ENCODE measurements around the gene B3GNT2.
"Not testable (repeated sequence)": the region's sequence is repeated elsewhere in the genome, so short reads cannot be mapped to it uniquely, and the experiment has no call there.

Gene B3GNT2, protein sequence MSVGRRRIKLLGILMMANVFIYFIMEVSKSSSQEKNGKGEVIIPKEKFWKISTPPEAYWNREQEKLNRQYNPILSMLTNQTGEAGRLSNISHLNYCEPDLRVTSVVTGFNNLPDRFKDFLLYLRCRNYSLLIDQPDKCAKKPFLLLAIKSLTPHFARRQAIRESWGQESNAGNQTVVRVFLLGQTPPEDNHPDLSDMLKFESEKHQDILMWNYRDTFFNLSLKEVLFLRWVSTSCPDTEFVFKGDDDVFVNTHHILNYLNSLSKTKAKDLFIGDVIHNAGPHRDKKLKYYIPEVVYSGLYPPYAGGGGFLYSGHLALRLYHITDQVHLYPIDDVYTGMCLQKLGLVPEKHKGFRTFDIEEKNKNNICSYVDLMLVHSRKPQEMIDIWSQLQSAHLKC

DNA sequence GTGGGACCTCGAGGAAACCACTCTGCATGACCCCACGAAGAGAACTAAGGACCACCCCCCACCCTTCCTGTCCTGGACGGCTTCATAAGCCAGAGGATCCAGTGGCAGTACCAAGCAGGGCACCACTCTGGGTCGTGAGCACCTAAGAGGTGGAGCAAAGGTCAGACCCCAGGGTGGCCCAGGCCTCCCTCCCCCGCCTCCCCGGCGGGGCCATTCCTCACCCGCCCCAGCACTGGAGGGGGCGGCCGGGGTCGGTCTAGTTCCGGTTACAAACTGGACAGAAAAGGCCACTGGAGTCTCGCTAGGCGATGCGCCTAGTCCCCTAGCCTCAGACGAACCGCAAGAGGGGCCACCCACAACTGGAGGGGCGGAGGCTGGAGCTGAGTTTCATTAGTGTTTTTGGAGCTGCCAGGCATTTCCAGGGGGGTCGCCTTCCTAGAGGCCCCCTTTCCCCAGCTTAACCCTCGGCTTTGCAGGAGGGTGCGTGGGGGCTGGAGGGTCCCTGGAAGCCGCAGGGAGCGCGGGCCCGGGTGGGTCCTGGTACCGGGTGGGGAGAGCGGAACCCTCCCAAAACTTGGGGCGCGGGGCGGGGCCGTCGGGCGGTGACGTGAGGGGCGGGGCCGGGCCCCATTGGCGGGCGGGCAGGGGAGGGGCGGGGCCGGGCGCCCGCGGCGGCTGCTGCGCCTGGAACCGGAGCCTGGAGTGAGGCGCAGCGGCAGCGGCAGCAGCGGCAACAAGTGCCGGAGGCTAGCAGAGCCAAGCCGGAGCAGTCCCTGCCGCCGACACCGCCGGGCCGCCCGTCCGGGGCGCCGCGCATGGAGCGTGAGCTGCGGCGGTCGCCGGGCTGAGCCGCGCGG, at the start of gene B3GNT2:
TSS of gene B3GNT2 (plus strand) at position 695 of the 857 bp plus-strand sequence. CDS start 26,106 bp downstream, outside the sequence.
- DNase-seq: no peak

DNA sequence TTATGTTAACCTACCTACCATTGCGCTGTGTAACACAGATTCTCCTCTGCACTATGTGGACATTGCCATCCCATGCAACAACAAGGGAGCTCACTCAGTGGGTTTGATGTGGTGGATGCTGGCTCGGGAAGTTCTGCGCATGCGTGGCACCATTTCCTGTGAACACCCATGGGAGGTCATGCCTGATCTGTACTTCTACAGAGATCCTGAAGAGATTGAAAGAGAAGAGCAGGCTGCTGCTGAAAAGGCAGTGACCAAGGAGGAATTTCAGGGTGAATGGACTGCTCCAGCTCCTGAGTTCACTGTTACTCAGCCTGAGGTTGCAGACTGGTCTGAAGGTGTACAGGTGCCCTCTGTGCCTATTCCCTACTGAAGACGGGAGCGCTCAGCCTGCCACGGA, 49.1 kb upstream of the B3GNT2 start:
- DNase-seq: not testable (repeated sequence)

DNA sequence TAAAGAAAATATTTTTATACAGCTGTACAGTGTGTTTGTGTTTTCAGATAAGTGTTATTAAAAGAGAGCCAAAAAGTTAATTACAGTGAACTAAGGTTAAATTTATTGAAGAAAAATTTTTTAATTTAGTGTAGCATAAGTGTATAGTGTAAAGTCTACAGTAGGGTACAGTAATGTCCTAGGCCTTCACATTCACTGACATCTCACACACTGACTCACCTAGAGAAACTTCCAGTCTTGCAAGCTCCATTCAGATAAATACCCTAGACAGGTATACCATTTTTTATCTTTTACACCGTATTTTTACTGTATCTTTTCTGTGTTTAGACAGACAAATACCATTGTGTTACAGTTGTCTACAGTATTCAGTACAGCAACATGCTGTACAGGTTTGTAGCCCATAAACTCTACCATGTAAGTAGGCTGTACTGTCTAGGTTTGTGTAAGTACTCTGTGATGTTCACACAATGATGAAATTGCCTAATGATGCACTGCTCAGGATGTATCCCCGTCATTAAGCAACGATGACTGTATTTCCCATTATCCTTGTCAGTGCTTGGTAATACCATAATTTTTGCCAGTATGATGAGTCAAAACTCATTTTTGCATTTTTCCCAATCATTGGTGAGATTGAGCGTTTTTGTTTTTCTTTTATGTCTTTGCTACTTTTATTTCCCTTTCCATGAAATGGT, 48.2 kb upstream of the B3GNT2 start:
- DNase-seq: no peak

DNA sequence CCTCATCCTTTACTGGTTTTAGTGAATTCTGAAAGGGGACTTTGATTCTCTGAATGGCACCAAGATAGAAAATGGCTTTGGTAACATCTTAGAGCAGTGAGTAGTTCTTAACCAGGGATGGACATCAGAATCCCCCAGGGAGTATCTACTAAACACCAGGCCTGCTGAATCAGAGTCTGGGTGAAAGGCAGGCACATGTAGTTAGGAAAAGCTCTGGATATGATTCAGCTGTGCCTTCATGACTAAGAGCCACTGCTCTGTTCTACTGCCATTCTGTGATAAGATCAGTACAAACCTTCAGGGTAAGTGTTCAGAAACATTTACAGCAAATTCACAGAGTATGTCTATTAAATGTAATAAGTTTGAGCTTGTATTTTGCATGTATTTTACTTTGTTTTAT, 46.2 kb upstream of the B3GNT2 start:
- DNase-seq: no peak

DNA sequence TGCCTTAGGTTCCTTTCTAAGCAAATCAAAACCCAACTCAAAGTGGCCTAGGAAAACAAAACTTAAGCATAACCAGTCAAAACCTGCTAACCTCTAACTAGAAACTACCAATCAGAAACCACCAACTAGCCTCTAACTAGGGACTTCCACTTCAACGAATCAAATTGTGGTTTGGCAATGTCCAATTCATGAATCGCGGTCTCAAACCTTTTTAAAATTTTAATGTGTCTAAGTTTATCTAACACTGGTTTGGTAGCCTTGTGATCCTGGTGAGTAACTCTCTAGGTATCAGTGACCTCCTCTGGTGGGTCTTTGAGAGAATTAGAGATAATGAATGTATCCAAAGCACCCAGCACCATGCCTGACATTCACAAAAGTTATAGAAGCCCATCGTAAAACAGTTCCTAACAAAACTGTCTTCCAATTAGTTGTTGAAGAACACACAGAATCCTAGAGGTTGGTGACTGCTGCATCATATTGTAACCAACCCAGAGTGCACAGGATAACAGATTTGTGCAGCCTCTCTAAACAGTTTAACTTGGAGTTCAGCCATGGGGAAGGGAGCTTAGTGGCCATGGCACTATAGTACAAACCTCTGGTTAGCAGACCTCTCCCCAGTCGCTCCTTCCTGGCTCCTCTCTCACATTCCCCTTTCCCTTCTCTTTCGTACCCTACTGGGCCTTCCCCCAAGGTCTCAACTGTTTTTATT, 45.2 kb upstream of the B3GNT2 start:
- no peak for DNase-seq

DNA sequence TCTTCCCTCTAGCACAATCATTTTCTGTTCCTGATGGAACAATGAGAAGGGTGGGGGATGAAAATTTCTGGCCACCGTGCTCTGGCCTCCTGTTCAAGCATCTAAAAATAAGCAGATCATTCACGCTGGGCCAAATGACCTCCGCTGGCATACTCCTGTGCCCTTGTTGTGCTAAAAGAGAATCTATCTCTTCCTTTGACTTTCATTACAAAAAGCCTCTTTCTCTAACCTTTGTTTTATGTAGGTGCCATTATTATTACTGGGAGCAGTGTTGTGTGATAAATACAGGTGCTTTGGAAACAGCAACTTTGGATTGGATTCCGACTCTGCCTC, 44.6 kb upstream of the B3GNT2 start:
- no peak for DNase-seq

DNA sequence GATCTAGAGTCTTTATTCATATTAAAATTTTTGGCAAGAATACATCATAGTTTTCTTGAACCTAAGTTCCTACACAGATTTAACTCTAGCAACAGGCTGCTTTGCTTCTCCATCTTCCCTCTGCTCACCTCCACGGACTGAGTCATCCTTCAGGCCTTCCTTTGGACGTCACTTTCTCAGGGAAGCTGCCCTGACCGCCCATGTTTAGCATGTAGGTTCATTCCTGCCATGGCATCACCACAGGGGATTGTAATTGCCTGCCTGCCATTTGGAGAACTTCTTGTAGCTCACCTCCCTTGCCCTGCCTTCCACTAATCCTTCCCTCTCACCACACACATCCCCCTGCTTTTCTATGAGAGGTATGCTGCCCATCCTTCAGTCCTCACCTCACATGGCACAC, 43.9 kb upstream of the B3GNT2 start:
- no peak for DNase-seq

DNA sequence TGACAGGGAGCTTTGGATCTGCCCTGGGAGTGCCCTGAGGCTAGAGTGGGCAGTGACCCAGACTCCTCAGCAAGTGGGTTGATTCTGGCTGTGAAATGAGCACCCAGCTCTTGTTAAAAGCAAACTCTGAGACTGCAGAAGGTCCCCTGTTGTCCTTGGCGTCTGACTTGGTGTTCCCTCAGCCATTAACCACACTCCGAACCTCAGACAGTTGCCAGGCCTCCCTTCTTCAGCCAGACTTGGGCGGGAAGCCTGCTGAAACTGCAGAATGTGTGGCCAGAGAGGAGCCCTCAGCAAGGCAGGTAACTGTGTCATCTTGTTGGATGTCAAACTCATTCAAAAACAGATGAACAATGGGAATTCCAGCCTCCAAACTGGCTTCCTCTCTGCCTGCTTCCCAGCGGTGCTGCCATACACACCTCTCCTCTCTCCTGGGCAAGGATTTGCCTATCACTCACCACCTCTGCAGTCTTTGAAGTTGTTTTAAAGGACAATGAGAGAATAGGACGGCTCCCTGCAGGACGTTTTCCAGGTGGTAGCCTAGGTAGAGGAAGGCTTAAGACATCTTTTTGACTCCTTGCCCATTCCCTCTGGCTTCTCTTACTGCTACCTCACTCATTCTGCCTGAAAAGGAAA, 38.9 kb upstream of the B3GNT2 start:
- no peak for DNase-seq

DNA sequence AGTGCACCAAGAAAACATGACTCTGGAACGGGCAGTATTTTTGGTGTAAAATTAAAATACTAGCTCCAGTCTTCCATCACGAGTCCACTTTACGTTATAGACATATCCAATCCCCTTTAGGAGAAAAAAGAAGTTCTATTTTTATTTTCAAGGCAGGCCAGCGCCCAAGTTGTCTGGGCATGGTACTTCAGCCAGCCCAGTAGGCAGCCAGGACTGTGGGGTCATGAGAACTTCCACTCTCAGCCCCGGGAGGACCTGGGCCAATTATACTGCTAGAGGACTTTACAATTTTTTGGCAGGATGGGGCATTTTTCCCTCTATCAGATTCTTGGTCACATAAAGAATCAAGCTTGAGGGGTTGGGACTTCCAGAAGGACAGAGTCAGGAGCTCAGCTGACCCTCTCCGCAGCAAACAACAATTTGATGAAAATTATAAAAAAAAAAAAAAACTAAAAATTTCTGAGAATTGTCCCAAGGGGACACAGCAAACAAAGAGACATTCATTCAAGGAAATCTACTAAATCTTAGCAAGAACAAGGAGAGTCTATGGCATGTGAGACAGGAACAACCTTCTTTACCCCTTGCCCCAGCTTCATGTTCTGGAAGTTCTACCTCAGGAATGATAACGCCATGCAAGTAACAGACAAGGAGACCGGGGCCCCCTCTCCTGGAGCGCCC, 37.3 kb upstream of the B3GNT2 start:
- no peak for DNase-seq

DNA sequence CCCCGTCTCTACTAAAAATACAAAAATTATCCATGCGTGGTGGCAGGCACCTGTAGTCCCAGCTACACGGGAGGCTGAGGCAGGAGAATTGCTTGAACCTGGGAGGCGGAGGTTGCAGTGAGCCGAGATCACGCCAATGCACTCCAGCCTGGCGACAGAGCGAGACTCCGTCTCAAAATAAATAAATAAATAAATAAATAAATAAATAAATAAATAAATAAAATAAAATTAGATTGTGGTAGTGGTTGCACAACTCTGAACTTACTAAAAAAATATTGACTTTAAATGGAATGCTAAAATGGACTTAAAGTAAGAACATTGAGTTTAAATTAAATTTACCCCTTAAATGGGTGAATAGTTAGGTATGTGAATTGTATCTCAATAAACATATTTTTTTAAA, 35.2 kb upstream of the B3GNT2 start:
- DNase-seq: not testable (repeated sequence)

DNA sequence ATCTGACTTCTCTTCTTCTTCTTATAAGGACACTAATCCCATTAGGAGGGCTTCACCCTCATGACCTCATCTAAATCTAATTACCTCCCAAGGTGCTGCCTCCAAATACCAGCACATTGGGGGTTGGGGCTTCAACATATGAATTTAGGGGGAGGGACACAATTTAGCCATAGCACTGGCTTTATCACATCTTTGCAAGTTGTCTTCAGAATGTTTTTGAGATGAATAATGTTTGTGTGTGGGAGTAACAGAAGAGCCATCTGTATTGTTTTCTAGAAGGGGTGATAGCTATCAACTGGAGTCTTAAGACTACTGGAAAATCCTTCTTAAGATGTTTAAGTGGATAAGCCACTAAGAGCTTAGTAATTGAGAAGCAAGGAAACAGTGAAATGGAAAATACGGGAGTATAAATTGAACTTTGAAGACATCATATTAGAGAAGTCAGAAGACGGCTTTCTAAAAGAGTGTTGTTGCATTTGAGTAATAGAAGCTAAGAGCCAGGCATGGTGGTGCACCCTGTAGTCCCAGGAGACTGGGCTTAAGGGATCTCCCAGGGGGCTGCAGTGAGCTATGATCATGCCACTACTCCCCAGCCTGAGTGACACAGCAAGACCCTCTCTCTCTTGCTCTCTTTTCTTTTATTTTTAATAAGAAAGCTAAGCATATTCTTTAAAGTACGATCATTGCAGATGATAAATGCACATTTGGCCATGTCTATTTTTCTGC, 32.6 kb upstream of the B3GNT2 start:
- no peak for DNase-seq

DNA sequence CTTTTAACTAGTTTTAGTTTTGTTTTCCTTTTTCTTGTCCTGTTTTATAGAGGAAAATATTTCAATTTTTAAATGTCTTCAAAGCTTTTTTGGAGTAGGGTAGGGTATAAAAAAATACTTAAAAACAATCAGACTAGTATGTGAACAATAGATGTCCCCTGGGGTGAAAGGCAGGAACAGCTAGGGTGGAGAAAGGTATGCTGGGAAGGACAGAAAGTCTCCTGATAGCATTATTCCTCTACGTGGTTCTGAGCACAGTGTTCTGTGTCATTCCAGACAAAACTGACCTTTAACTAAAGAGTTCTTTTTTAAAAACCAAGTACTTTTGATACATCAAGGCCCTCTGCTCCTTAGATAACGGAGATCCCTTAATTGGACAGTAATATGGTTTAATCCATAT, 32.1 kb upstream of the B3GNT2 start:
- DNase-seq: no peak

DNA sequence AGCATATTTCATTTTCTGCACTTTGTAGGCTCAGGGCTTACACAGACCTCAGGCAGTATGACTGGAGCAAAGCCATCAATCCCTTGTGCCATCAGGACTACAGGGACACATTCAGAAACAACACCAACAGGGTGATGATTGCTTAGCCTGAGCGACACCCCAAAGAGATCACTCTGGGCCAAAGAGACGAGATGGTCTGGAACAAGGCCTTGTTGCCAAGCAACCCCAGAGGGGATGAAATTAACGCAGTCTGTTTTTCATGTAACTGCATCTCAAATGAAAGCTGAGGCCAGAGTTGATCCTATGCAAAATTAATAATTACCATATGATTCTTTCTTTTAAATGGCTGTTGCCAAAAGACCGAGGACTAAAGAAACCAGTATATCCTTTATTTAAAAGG, 20.2 kb upstream of the B3GNT2 start:
- no peak for DNase-seq

DNA sequence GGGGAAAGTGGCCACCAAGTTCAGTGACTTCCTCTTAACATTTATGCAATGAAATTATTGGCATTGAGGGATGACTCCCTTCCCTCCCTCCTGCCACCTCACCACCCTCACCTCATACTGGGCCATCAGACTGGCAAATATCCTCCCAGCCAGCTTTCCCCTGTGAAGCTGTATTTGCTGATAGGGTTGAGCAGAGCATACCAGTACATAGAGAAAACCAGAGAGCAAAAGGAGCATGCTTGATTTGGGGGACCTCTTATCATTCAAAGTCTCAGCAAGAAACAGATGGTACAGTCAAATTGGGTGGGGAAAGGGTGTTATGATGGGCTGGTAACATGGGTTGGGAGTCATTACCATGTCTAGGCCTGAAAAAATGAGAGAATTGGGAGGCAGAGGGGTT, 19.1 kb upstream of the B3GNT2 start:
- no peak for DNase-seq

DNA sequence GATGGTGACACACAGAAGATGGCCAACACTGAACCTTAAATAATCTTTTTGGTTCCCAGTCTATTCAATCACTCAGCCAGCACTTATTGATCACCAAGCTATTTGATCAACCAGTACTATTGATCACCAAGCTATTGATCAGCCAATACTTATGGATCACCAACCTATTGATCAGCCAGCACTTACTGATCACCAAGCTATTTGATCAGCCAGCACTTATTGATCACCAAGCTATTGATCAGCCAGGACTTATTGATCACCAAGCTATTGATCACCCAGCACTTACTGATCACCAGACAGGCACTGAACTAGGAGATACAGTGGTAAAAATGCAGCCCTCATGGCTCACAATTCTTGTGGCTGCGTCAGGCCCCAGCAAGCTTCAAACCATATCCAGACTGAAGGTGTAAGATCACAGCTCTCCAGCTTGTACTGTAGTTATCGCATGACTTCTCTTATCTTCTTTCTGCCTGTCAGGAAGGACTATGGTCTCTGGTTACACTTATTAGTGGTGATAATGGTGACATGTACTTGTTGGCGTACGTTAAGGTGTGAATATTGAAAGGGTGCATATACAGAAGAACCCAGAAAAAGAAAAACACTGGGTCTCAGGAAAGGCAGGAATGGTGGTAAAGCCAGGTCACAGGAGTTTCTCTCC, 18.4 kb upstream of the B3GNT2 start:
- DNase-seq: no peak

DNA sequence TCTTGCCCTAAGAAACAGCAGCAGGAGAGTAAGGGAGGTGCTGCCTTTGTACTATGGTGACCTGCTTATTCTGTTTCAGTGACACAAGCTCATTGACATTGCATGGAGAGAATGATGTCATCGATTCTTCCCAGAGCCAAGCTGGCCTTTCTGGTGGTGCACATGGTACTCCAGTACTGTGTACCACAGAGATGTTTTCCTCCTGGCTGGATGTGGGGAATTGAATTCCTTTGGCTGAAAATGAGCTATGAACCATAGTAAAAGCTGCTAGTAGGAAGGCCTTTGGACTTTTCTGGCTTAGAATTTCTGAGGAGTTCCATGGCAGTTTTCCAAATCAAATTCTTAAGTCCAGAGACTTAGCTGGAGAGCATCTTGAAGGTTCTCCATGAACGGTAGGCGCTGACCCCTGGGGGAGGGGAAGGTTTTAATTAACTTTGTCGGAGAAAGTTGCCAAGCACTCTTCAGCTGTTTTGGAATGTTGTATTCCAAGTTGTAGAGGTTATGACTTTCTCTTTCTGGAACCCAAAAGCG, 17.1 kb upstream of the B3GNT2 start:
- DNase-seq: no peak

DNA sequence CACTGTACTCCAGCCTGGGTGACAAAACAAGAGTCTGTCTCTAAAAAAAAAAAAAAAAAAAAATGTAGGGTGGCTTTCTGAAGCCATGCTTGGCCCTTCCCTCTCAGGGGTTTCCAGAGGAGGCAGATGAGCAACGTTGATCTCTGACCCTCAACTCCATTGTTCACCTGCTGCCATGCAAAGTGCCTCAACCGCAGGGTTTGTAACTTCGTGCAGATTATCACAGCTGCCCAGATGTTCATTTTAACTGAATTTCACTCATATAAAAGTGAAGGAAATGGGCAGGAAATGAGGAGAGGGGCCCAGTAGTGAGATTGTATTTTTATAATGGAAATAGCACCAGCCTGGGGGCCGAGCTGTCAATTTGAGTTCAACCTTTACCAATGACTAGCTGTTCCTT, 14.9 kb upstream of the B3GNT2 start:
- DNase-seq: no peak

DNA sequence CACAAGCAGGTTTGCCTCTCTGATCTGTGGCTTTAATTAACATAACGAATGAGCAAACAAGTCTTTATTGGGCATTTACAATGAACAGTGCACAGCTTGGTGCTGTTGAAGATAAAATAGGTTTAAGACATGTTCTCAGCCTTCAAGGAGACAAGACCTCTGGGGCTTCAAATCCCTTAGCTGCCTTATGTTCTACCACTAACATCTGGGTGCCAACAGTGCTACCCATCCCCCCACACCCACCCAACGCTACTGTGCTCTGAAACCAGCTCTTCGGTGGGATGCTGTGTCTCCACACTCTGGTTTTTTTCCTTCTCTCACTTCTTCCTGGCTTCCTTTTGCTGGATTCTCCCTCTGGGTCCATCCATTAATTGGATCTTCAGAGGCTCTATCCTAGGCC, 14.1 kb upstream of the B3GNT2 start:
- no peak for DNase-seq

DNA sequence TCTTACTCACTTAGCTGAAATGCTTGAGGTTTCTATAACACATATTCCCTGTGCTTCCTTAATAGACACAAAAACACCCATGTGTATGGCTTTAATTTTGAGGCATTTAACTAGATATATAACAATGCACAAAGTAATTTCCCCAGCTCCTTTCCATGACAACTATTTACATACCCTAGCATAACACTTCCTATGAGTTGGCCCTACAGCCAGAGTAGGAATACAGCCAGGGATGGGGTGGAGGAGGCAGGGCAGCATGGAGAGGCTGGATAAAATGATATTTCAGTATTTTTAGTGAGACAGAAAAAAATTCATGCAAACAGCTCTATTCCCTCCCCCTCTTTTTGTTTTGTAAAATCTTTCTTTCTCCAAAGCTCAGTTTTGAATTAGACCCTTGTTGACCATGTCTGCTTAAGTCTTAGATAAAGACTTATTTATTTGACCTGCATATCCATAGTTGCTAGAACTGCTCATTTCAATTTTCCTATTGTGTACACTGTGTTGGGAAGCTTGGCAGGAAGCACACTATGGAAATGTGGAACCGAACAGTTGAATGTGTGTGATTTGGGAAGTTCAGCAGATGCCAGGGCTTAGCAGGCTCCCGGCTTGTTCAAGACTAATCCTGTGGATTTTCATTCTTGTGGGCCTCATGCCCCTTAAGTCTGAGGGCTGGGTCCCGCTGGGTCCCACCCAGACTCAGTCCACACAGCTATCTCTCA, 11.2 kb upstream of the B3GNT2 start:
- DNase-seq: no peak
